OCI-LY7 (cell line): ENCODE results near the gene CKS2. TPM values are rescaled to one million over a fixed set of nuclear protein-coding genes. Genes with fewer than 3 reads are reported as not detected.

ENCODE experiments used
- BruUV-seq: library from RNA; stranded (reverse); fragments of 400-500 nt; replicated peaks from 2 replicates; lab custom pipeline; 2021; lab: Mats Ljungman, UMichigan
- CTCF ChIA-PET: fragments of 300-600 bp; sonication (Branson Sonifier 250); formaldehyde crosslinking; loops from one replicate; lab custom pipeline; 2022; ENCODE audit warnings: antibody characterized with exemption; ENCODE audit not compliant: unreplicated experiment; lab: Charles Lee
- POLR2A ChIA-PET: fragments of 300-600 bp; sonication (Branson Sonifier 250); formaldehyde crosslinking; loops from one replicate; lab custom pipeline; 2022; ENCODE audit warnings: antibody characterized with exemption; lab: Charles Lee
- DNase-seq: peaks from one replicate; pipeline ENCODE4 v3.0.0-alpha.2; 2015; ENCODE audit warnings: low spot score
- H2AFZ ChIP-seq: fragments of 200-600 bp; sonication (generic), shearing (Covaris generic); 2 replicates; pipeline ENCODE4 v1.6.1; 2014; ENCODE audit warnings: mild to moderate bottlenecking, antibody characterized with exemption, low read length, moderate library complexity
- H3K27ac ChIP-seq: fragments of 200-600 bp; sonication (generic); 2 replicates; pipeline ENCODE4 v1.5.1; 2014; ENCODE audit warnings: mixed run types, low read depth, mild to moderate bottlenecking, moderate library complexity, low read length, inconsistent platforms; ENCODE audit not compliant: poor library complexity, severe bottlenecking
- H3K36me3 ChIP-seq: fragments of 200-600 bp; sonication (generic); 2 replicates; pipeline ENCODE4 v1.6.1; 2014; ENCODE audit warnings: mild to moderate bottlenecking, antibody characterized with exemption, low read length, moderate library complexity, mixed read lengths; ENCODE audit not compliant: insufficient read depth
- H3K4me1 ChIP-seq: fragments of 200-600 bp; sonication (generic); 2 replicates; pipeline ENCODE4 v1.5.1; 2014; ENCODE audit warnings: mild to moderate bottlenecking, low read length; ENCODE audit not compliant: insufficient read depth, poor library complexity, severe bottlenecking
- H3K4me2 ChIP-seq: fragments of 200-600 bp; sonication (generic); 2 replicates; pipeline ENCODE4 v1.6.1; 2014; ENCODE audit warnings: mild to moderate bottlenecking, low read length
- H3K4me3 ChIP-seq: fragments of 200-600 bp; sonication (generic); 2 replicates; pipeline ENCODE4 v1.5.1; 2014; ENCODE audit warnings: mild to moderate bottlenecking, low read depth, low read length; ENCODE audit not compliant: poor library complexity, severe bottlenecking
- H3K79me2 ChIP-seq: fragments of 200-600 bp; sonication (generic); 2 replicates; pipeline ENCODE4 v1.6.1; 2016; ENCODE audit warnings: low read depth, mild to moderate bottlenecking, low read length, moderate library complexity, mixed read lengths; ENCODE audit not compliant: insufficient read depth
- H3K9me2 ChIP-seq: fragments of 200-600 bp; sonication (generic); 2 replicates; pipeline ENCODE4 v1.6.1; 2016; ENCODE audit warnings: mild to moderate bottlenecking, low read length, mixed read lengths; ENCODE audit not compliant: insufficient read depth
- H3K9me3 ChIP-seq: fragments of 200-600 bp; sonication (generic); 2 replicates; pipeline ENCODE4 v1.6.1; 2014; ENCODE audit warnings: mild to moderate bottlenecking, mixed run types, low read length, mixed read lengths
- H4K20me1 ChIP-seq: fragments of 200-600 bp; sonication (generic); 2 replicates; pipeline ENCODE4 v1.6.1; 2014; ENCODE audit warnings: mild to moderate bottlenecking, antibody characterized with exemption, low read length, moderate library complexity, mixed read lengths; ENCODE audit not compliant: insufficient read depth
- CTCF ChIP-seq: fragments of 200-600 bp; sonication (generic); conservative IDR thresholded peaks from 2 replicates; pipeline ENCODE4 v1.5.1; 2014; ENCODE audit warnings: mild to moderate bottlenecking, antibody characterized with exemption, low read length, moderate library complexity, mixed read lengths
- EZH2phosphoT487 ChIP-seq: fragments of 200-600 bp; sonication (generic); IDR thresholded peaks from 2 replicates; pipeline ENCODE4 v1.6.1; 2018; ENCODE audit warnings: low read depth, borderline replicate concordance, mild to moderate bottlenecking, mixed run types, antibody characterized with exemption, low read length, moderate library complexity, mixed read lengths
- intact Hi-C: fragments of 100-400 bp; cut with micrococcal nuclease; formaldehyde crosslinking; loops from one replicate; pipeline ENCODE4 v1.10.0; 2022; ENCODE audit not compliant: unreplicated experiment
- total RNA-seq, 2 experiments: library from RNA; depleted of rRNA in 1 of 2; stranded (reverse); fragments of >200 nt in 1 of 2; shearing (Covaris generic) in 1 of 2; gene quantifications; 2 replicates each; pipeline ENCODE4 v1.2.3, GENCODE V29; 2014 to 2022

Gene CKS2
- total RNA-seq, 2 experiments from 2014 or later, result 285 to 299 TPM

- H3K27ac ChIP-seq, result no peak overlapping the region
Observed at GRCh38 chr9:89340332-89340731, 29.3 kb downstream of the CKS2 start.

DNA sequence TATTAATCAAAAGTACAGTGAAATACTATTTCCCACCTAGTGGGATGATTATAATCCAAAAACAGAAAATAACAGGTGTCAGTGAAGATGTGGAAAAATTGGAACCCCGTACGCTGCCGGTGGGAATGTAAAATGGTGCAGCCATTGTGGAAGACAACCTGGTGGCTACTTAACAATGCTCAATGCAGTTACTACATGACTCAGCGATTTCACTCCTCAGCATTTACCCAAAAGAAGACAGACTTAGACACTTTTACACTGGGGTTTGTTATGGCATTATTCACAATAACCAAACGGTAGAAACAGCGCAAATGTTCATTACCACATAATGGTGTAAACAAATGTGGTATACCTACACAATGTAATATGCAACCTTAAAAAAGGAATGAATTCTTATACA is 31.2 kb downstream of the CKS2 start:
- POLR2A ChIA-PET, result interaction anchor here (0.8 kb wide), 1 partner anchor 18 kb away, joined by 3 read pairs; no protein-coding TSS in a partner anchor

More at GRCh38 chr9:89340332-89340731, 29.3 kb downstream of the CKS2 start:
- BruUV-seq, result no TSS peak
- no peak overlapping the region for H3K4me3 ChIP-seq
- no peaks in the 10 kb centered on the region for H3K9me3 ChIP-seq
- ChIA-PET POLR2A (no interaction called here), CTCF (no interaction called here)
- no peaks in the 10 kb centered on the region for H3K9me2 ChIP-seq
- peaks cover 97% of the 10 kb centered on the region for H3K36me3 ChIP-seq
- H3K4me2 ChIP-seq, result no peak overlapping the region
- intact Hi-C loops, result no loop called here
- H3K4me1 ChIP-seq, result no peaks in the 10 kb centered on the region
- no peak overlapping the region for H2AFZ ChIP-seq
- no peaks in the 10 kb centered on the region for H4K20me1 ChIP-seq
- TF ChIP-seq EZH2phosphoT487, result no peak
- no peak for TF ChIP-seq CTCF
- DNase-seq, result no peak
- no peaks in the 10 kb centered on the region for H3K79me2 ChIP-seq

More for the DNA sequence above, 31.2 kb downstream of the CKS2 start:
- TSS peak; percentile 17 for BruUV-seq
- Histone ChIP-seq H3K36me3 (peaks cover 99% of the 10 kb centered on the region), H3K4me3 (no peak overlapping the region), H4K20me1 (no peaks in the 10 kb centered on the region), H3K4me2 (no peak overlapping the region), H2AFZ (no peak overlapping the region), H3K27ac (no peak overlapping the region), H3K79me2 (no peaks in the 10 kb centered on the region), H3K9me3 (no peaks in the 10 kb centered on the region), H3K9me2 (no peaks in the 10 kb centered on the region), H3K4me1 (no peaks in the 10 kb centered on the region)
- intact Hi-C loops, result no loop called here
- no peak for DNase-seq
- CTCF ChIA-PET, result no interaction called here
- TF ChIP-seq EZH2phosphoT487 (no peak), CTCF (no peak)
